Activated CD8-positive, alpha-beta memory T cell treated with anti-CD3 and anti-CD28 coated beads, Interleukin-2, amount 50 U/mL, for 4 hours (primary cell): ENCODE measurements around the gene CACNB2.

Experiments used
- DNase-seq: peaks from one replicate; pipeline ENCODE4 v3.0.0-alpha.2; 2020

CACNB2 gene

DNA sequence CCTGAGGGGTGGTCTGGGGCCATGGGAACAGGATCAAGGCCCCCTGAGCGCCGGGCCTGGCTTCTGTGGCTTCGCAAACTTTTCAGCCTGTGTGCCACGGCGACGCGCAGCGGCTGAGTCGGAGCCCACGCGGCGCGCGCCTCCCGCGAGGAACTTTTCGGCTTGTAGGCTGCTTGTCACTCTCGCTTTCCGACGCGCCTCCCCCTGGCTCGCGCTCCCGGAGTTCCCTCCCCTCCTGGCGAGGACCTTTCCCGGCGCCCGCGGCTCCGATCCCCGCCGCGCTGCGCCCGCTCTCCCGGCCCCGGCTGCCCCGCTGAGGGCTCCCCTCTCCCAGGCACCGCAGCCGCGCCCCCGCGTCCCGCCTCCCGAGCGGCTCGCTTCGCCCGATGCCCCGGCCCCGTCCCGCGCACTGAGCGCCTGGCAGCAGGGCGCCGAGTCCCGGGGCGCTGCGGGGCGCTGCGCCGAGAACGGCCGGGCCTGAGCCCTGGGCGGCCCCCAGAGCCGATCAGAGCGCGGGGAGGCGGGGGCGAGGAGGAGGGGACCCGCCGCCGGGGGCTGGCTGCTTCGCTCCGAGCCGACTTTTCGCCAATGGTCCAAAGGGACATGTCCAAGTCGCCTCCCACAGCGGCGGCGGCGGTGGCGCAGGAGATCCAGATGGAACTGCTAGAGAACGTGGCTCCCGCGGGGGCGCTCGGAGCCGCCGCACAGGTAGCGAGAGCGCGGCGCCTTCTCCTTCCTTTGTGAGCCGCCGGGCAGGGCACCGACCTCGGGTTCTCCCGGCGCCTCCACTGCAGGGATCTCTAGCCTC is at the start of gene CACNB2:
CACNB2 (plus strand) TSS at position 276 of the 808 bp plus-strand sequence.
- DNase-seq = no peak

- DNase-seq = no peak
Observed at GRCh38 chr10:18094332-18094731, 45.9 kb upstream of the CACNB2 start.

GRCh38 chr10:18094793-18095192 is 45.4 kb upstream of the CACNB2 start:
- no peak for DNase-seq

- no peak for DNase-seq
Observed at GRCh38 chr10:18097524-18097923, 42.7 kb upstream of the CACNB2 start.

- DNase-seq = no peak
Observed at GRCh38 chr10:18098201-18098600, 42.0 kb upstream of the CACNB2 start.

- DNase-seq = no peak
Observed at GRCh38 chr10:18099415-18099814, 40.8 kb upstream of the CACNB2 start.

DNA sequence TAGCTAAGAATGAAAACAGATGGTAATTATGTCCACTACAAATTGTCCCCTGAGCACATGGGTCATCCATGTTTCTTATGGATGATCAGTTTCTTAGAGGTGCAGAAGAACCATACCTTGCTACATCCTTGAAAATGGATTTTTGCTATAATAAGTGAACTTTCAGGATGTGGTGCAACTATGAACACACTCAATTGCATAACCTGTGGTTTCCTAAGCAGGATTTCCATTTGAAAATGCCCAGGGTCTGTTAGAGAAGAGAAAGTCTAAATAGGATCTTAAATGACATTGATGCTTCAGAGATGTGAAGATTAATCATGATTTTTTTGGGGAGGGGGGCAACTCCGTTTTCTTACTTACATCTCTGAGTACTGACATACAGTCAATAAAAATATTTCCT is 39.6 kb upstream of the CACNB2 start:
- DNase-seq = no peak

GRCh38 chr10:18102404-18102803 is 37.8 kb upstream of the CACNB2 start:
- no peak for DNase-seq

- DNase-seq = no peak
Observed at GRCh38 chr10:18104223-18104872, 35.9 kb upstream of the CACNB2 start.

GRCh38 chr10:18109341-18109870 is 30.8 kb upstream of the CACNB2 start:
- no peak for DNase-seq

GRCh38 chr10:18113881-18114280 is 26.3 kb upstream of the CACNB2 start:
- no peak for DNase-seq

- no peak for DNase-seq
Observed at GRCh38 chr10:18117276-18117675, 22.9 kb upstream of the CACNB2 start.

DNA sequence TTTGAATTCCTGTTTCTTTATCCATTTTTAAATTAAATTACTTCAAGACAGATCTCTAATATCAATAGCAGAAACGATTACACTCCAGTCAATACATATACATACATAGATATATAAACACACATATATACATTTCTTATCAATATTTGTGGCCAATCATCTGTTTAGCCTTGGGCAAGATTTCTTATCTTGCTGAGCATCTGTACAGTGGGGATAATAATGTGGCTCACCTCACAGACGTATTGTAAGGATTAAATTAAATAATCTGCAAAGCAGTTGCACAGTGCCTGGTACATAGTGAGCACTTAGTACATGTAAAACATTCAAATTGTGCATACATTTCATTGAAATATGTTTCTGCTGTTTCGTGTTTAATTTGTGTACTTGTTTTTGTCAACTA is 17.5 kb upstream of the CACNB2 start:
- no peak for DNase-seq

GRCh38 chr10:18133046-18133445 is 7.2 kb upstream of the CACNB2 start:
- DNase-seq = no peak

DNA sequence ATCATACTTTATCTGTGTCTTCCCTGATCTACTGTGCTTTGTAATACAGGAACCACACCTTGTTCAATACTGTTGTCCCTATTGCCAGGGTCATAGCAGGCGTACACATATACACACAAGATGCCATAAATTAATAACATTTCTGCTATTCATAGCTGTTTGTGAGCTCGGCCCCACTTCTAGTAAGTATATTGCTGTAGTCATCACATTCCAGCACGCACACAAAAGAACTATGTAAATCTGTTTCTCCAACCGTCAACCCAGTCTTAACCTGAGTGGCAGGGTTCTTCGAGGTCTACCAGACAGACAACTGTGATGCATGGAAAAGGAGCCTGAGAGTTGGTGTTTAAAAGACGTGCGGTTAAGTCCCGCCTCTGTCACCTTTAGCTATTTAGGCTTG is 5.7 kb upstream of the CACNB2 start:
- no peak for DNase-seq

GRCh38 chr10:18134921-18135320 is 5.3 kb upstream of the CACNB2 start:
- DNase-seq = no peak

DNA sequence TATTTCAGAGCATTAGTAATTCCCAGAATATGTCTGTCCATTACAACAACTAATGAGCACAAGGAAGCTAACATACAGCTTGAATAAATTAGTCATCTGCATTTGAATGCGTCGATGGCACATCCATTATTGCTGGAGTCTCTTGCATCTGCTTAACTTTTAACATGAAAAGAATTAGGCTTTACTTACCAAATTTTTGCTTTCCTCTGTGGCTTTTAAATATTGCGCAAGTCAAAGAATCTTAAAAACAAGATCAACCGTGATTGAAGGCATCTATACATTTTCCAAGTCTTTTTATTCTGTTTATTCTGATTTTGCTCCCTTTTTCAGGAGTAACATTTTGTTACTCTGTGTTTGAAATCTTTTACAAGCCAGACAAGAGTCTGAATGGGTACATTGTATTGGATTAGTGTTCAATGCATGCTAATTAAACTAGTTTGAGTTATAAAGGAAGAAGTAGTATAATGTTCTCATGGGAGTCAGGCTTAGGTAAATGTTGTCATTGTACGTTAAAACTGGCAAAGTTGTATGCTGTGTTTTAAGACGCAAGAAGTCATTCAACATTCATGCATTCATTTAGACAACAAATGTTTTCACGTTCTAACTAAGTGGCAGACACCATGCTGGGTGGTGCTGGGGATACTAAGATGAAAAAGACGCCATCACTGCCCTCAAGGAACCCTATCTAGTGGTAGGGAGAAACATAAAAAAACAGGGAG is 4.0 kb upstream of the CACNB2 start:
- no peak for DNase-seq

- DNase-seq = no peak
Observed at GRCh38 chr10:18137111-18137510, 3.1 kb upstream of the CACNB2 start.

DNA sequence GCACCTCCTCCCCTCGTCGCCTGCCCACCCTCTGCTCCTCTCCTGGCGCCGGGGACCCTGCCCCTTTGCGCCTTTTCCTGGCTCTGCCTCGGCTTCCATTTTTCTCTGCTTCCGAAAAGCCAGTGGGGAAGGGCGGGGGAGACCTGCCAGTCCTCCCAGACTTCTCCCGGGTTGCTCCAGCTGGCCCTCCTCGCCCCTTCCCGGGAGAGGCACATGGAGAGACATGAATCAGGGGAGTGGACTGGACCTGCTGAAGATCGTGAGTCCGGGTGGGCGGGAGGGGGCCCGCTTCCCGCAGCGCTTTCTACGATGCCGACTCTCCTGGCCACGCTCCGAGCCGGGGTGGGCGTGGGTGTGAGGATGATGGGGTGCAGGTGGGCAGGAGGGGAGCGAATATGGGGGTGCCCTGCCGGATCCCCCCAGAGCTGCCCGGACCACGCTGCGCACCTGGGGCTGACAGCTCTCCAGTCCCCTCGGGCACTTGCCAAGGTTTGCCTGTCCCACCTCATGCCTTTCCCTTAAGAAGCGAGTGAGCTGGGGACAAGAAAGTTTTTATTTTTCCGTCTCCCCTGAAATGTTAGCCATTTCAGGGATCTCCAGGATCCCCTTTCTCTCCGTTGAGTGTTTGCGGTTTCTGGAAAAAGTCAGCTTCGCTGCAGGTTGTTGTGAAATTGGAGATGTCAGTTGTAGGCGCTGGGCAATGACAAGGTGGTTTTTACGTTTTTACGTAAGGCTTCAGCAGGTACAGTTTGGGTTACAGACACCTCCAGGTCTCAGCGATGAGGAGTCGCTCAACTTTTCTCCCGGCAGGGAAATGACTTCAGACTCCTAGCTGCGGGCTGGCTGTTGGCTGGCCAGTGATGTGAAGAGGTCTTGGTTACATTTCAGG is 977 bp downstream of the CACNB2 start:
- no peak for DNase-seq

- DNase-seq = no peak
Observed at GRCh38 chr10:18142151-18142550, 1.9 kb downstream of the CACNB2 start.

DNA sequence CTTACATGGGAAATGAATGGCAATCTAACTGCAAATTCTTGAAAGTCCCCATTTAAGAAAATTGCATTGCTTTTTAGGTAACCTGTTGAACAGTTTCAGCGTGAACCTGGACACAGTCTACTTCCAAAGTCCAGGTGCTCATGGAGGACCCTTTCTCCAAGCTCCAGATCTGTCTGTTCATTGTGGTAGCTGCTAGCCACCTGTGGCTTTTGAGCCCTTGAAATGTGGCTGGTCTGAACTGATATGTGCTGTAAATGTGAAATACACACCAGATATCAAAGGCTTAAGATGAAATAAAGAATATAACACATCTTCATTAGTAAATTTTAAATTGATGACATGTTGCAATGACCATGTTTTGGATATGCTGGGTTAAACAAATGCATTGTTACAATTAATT is 4.2 kb downstream of the CACNB2 start:
- no peak for DNase-seq

DNA sequence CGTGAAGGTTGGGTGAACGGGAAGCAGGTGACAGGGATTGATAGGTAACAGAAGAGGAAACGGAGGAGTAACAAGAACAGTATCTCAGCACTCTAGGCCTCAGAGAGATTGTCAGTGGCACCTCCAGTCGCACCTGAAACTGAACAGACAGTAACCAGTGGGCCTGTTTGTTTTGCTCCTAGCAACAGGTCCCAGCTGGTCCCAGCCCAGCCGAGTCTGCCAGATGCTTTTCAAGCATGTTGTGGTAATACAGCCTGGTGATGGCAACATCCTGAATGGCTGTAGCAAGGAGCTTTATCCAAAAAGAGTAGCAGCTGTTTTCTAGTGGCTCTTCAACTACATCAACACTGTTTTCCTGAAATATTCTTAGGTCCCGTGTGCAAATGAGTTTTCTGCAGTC is 4.7 kb downstream of the CACNB2 start:
- DNase-seq = no peak

DNA sequence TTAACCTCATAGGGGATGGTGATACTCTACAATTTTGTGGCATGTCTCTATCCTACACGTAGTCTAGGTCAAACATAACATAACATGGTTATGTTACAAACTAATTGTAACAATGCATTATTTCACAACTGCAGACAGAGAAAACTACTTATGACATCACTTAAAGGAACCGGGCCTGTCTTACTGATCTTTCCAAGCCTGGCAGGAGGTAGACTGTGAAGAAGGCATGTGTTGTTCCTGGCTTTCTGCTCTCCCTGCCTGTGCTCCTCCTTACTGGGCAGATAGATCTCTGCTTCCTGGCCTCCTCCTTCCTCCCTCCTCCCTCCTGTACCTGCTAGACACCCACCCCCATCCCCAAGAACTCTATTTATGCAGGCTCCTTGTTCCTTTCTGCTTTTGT is 5.4 kb downstream of the CACNB2 start:
- no peak for DNase-seq
